MCF 10A (cell line): Measurements from ENCODE around the gene PHLDB2. TPM values are rescaled to one million over a fixed set of nuclear protein-coding genes. Genes with fewer than 3 reads are reported as not detected.

ENCODE experiments used
- BruUV-seq: library from RNA; stranded (reverse); fragments of 400-500 nt; replicated peaks from 2 replicates; lab custom pipeline; 2021; lab: Mats Ljungman, UMichigan
- CTCF ChIA-PET: fragments of 300-600 bp; sonication (Branson Sonifier 250); formaldehyde crosslinking; extraction: SDS; loops from one replicate; lab custom pipeline; 2021; ENCODE audit warnings: antibody characterized with exemption, inconsistent platforms; lab: Yijun Ruan, JAX
- POLR2A ChIA-PET: fragments of 300-600, 350-650 bp; sonication (Branson Sonifier 250); formaldehyde crosslinking; extraction: SDS; loops from one replicate; lab custom pipeline; 2020; ENCODE audit warnings: antibody characterized with exemption, inconsistent platforms; lab: Yijun Ruan, JAX
- DNase-seq: peaks from one replicate; pipeline ENCODE4 v3.0.0-alpha.2; 2018; ENCODE audit not compliant: unreplicated experiment
- H3K27ac Mint-ChIP-seq: one replicate; pipeline ENCODE4 v1.8.0; 2022; ENCODE audit warnings: mild to moderate bottlenecking, low read depth, mixed read lengths; ENCODE audit not compliant: unreplicated experiment
- H3K27me3 Mint-ChIP-seq: one replicate; pipeline ENCODE4 v1.8.0; 2022; ENCODE audit warnings: mixed read lengths; ENCODE audit not compliant: insufficient read depth, unreplicated experiment
- H3K36me3 Mint-ChIP-seq: one replicate; pipeline ENCODE4 v1.8.0; 2022; ENCODE audit warnings: mild to moderate bottlenecking, moderate library complexity, mixed read lengths; ENCODE audit not compliant: insufficient read depth, unreplicated experiment
- H3K4me1 Mint-ChIP-seq: one replicate; pipeline ENCODE4 v1.8.0; 2022; ENCODE audit warnings: mixed read lengths; ENCODE audit not compliant: insufficient read depth, unreplicated experiment
- H3K4me3 Mint-ChIP-seq: one replicate; pipeline ENCODE4 v1.8.0; 2022; ENCODE audit warnings: mild to moderate bottlenecking, moderate library complexity, mixed read lengths; ENCODE audit not compliant: unreplicated experiment
- H3K9me3 Mint-ChIP-seq: one replicate; pipeline ENCODE4 v1.8.0; 2022; ENCODE audit warnings: mixed read lengths; ENCODE audit not compliant: unreplicated experiment
- CTCF ChIP-seq: fragments of 200-600 bp; IDR thresholded peaks from one replicate; pipeline ENCODE4 v1.8.0; 2022; ENCODE audit warnings: antibody characterized with exemption, mild to moderate bottlenecking; ENCODE audit not compliant: unreplicated experiment
- intact Hi-C: fragments of 100-400 bp; cut with micrococcal nuclease; formaldehyde crosslinking; loops from 2 replicates; pipeline ENCODE4 v1.14.1; 2022
- total RNA-seq: library from RNA; stranded (reverse); gene quantifications from 2 replicates; pipeline ENCODE4 v1.2.3, GENCODE V29; 2022

Gene PHLDB2
- total RNA-seq, 1 experiment from 2014 or later = 109 TPM

GRCh38 chr3:112003321-112004080 is 144.4 kb downstream of the PHLDB2 start:
- ChIA-PET POLR2A (interaction anchor here (1.1 to 1.6 kb wide), 2 partner anchors 13 to 25 kb away, joined by 3 to 6 read pairs; partner anchors contain the start of gene ABHD10), CTCF (interaction anchor here (0.6 to 7.0 kb wide), 4 partner anchors 9 to 307 kb away, joined by 3 to 43 read pairs (median 21); no protein-coding TSS in a partner anchor)
- Mint-ChIP-seq H3K36me3 (no peaks in the 10 kb centered on the region), H3K4me1 (peaks cover 9% of the 10 kb centered on the region), H3K9me3 (no peaks in the 10 kb centered on the region), H3K27ac (no peak overlapping the region), H3K4me3 (no peak overlapping the region), H3K27me3 (no peaks in the 10 kb centered on the region)
- BruUV-seq = no TSS peak
- no peak for DNase-seq
- no peak for TF ChIP-seq CTCF
- intact Hi-C loops = no loop called here

GRCh38 chr3:112004187-112004586 is 145.1 kb downstream of the PHLDB2 start:
- Mint-ChIP-seq H3K27ac (no peak overlapping the region), H3K9me3 (no peaks in the 10 kb centered on the region), H3K4me1 (peaks cover 9% of the 10 kb centered on the region), H3K27me3 (no peaks in the 10 kb centered on the region), H3K4me3 (no peak overlapping the region), H3K36me3 (no peaks in the 10 kb centered on the region)
- intact Hi-C loops = no loop called here
- no peak for DNase-seq
- ChIA-PET CTCF (interaction anchor here (0.6 to 7.0 kb wide), 5 partner anchors 9 to 307 kb away, joined by 3 to 43 read pairs (median 11); no protein-coding TSS in a partner anchor), POLR2A (interaction anchor here (1.1 to 1.6 kb wide), 2 partner anchors 13 to 25 kb away, joined by 3 to 6 read pairs; partner anchors contain the start of gene ABHD10)
- no TSS peak for BruUV-seq
- no peak for TF ChIP-seq CTCF

GRCh38 chr3:112004669-112005068 is 145.6 kb downstream of the PHLDB2 start:
- no peak for TF ChIP-seq CTCF
- Mint-ChIP-seq H3K9me3 (no peaks in the 10 kb centered on the region), H3K4me3 (no peak overlapping the region), H3K27me3 (no peaks in the 10 kb centered on the region), H3K36me3 (no peaks in the 10 kb centered on the region), H3K27ac (no peak overlapping the region), H3K4me1 (peaks cover 9% of the 10 kb centered on the region)
- ChIA-PET POLR2A (interaction anchor here (1.6 kb wide), 1 partner anchor 12 kb away, joined by 6 read pairs; no protein-coding TSS in a partner anchor), CTCF (interaction anchor here (1.0 to 7.0 kb wide), 2 partner anchors 8 to 15 kb away, joined by 4 to 43 read pairs; no protein-coding TSS in a partner anchor)
- intact Hi-C loops = no loop called here
- DNase-seq = no peak
- BruUV-seq = no TSS peak

- ChIA-PET CTCF (interaction anchor here (0.6 to 7.0 kb wide), 3 partner anchors 8 to 16 kb away, joined by 4 to 43 read pairs (median 4); no protein-coding TSS in a partner anchor), POLR2A (interaction anchor here (0.6 kb wide), 1 partner anchor 12 kb away, joined by 3 read pairs; no protein-coding TSS in a partner anchor)
- intact Hi-C loops = no loop called here
- Mint-ChIP-seq H3K4me3 (no peak overlapping the region), H3K27me3 (no peaks in the 10 kb centered on the region), H3K9me3 (no peaks in the 10 kb centered on the region), H3K4me1 (peaks cover 9% of the 10 kb centered on the region), H3K27ac (no peak overlapping the region), H3K36me3 (no peaks in the 10 kb centered on the region)
- no peak for DNase-seq
- TF ChIP-seq CTCF = no peak
- BruUV-seq = no TSS peak
These were observed 146.1 kb downstream of the PHLDB2 start for GRCh38 chr3:112005091-112005672.
